HG02840 (cell line): Measurements from ENCODE around the gene LRRC7.

ENCODE experiments used
- ATAC-seq: cut with Tn5 transposase; IDR thresholded peaks from one replicate; pipeline ENCODE4 v1.9.1; 2021; ENCODE audit warnings: mild to moderate bottlenecking, moderate library complexity, moderate number of reproducible peaks; ENCODE audit not compliant: unreplicated experiment, low FRiP score

The LRRC7 gene

GRCh38 chr1:69754521-69754920 lies 186.8 kb downstream of the LRRC7 start:
- no peak for ATAC-seq

GRCh38 chr1:69755647-69756046 lies 187.9 kb downstream of the LRRC7 start:
- ATAC-seq = no peak

- ATAC-seq = no peak
Observed at GRCh38 chr1:69765951-69766350, 198.2 kb downstream of the LRRC7 start.

GRCh38 chr1:69766431-69767180 lies 198.9 kb downstream of the LRRC7 start:
- ATAC-seq = no peak

- ATAC-seq = no peak
Observed at GRCh38 chr1:69776555-69776954, 208.8 kb downstream of the LRRC7 start.

- no peak for ATAC-seq
Observed at GRCh38 chr1:69777423-69777822, 209.7 kb downstream of the LRRC7 start.

GRCh38 chr1:69777971-69778370 lies 210.2 kb downstream of the LRRC7 start:
- ATAC-seq = no peak

- ATAC-seq = no peak
Observed at GRCh38 chr1:69787151-69787550, 219.4 kb downstream of the LRRC7 start.

- ATAC-seq = no peak
Observed at GRCh38 chr1:69791311-69791710, 223.6 kb downstream of the LRRC7 start.

- ATAC-seq = no peak
Observed at GRCh38 chr1:69794831-69795230, 227.1 kb downstream of the LRRC7 start.

GRCh38 chr1:69814926-69815325 lies 247.2 kb downstream of the LRRC7 start:
- no peak for ATAC-seq

- no peak for ATAC-seq
Observed at GRCh38 chr1:69824932-69825331, 257.2 kb downstream of the LRRC7 start.

GRCh38 chr1:69827732-69828131 lies 260.0 kb downstream of the LRRC7 start:
- ATAC-seq = no peak

GRCh38 chr1:69833536-69833935 lies 265.8 kb downstream of the LRRC7 start:
- ATAC-seq = no peak

- no peak for ATAC-seq
Observed at GRCh38 chr1:69834336-69834735, 266.6 kb downstream of the LRRC7 start.

GRCh38 chr1:69835955-69836354 lies 268.2 kb downstream of the LRRC7 start:
- no peak for ATAC-seq

GRCh38 chr1:69836971-69837636 lies 269.4 kb downstream of the LRRC7 start:
- ATAC-seq = no peak

GRCh38 chr1:69842326-69842725 lies 274.6 kb downstream of the LRRC7 start:
- no peak for ATAC-seq

- ATAC-seq = no peak
Observed at GRCh38 chr1:69845655-69846054, 277.9 kb downstream of the LRRC7 start.

GRCh38 chr1:69846267-69846666 lies 278.5 kb downstream of the LRRC7 start:
- no peak for ATAC-seq

GRCh38 chr1:69847670-69848069 lies 279.9 kb downstream of the LRRC7 start:
- ATAC-seq = no peak

- no peak for ATAC-seq
Observed at GRCh38 chr1:69852151-69852550, 284.4 kb downstream of the LRRC7 start.
